ENCODE results near the gene SMARCA1. TPM values are rescaled to one million over a fixed set of nuclear protein-coding genes. Genes with fewer than 3 reads are reported as not detected.

SMARCA1 gene
- total RNA-seq, 1 experiment from 2014 or later: 35.6 TPM

- TF ChIP-seq EZH2 (IDR thresholded peaks at IDR 0.05; ENCODE audit: low read length, unreplicated experiment): no peak
- TF ChIP-seq, protein P1, sequence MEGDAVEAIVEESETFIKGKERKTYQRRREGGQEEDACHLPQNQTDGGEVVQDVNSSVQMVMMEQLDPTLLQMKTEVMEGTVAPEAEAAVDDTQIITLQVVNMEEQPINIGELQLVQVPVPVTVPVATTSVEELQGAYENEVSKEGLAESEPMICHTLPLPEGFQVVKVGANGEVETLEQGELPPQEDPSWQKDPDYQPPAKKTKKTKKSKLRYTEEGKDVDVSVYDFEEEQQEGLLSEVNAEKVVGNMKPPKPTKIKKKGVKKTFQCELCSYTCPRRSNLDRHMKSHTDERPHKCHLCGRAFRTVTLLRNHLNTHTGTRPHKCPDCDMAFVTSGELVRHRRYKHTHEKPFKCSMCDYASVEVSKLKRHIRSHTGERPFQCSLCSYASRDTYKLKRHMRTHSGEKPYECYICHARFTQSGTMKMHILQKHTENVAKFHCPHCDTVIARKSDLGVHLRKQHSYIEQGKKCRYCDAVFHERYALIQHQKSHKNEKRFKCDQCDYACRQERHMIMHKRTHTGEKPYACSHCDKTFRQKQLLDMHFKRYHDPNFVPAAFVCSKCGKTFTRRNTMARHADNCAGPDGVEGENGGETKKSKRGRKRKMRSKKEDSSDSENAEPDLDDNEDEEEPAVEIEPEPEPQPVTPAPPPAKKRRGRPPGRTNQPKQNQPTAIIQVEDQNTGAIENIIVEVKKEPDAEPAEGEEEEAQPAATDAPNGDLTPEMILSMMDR (conservative IDR thresholded peaks at IDR 0.05; ENCODE audit: low read depth, low read length): no peak
- TF ChIP-seq EZH2phosphoT487 (IDR thresholded peaks at IDR 0.05; ENCODE audit: borderline replicate concordance, low read length): no peak
- DNase-seq (peak; percentile 36), ATAC-seq (peak; percentile 65)
- Histone ChIP-seq H3K79me2 (ENCODE audit: low read length) (peaks cover 14% of the 10 kb centered on the region), H3F3A (ENCODE audit: low read length, unreplicated experiment) (no peaks in the 10 kb centered on the region), H3K36me3 (ENCODE audit: low read depth, low read length) (no peaks in the 10 kb centered on the region), H3K9ac (ENCODE audit: low read length) (peak overlapping the region; percentile 55), H3K4me1 (ENCODE audit: insufficient read depth, low read length) (0 out of 2 replicates have a peak, but pooled peaks cover 6% of the 10 kb centered on the region), H3K4me3 (ENCODE audit: low read length) (peak overlapping the region; percentile 84), H2AFZ (ENCODE audit: low read length) (peak overlapping the region; percentile 76), H3K27ac (ENCODE audit: low read length) (0 out of 2 replicates have a peak overlapping the region, but pooled peaks have one; percentile 23), H3K9me3 (ENCODE audit: low read length) (no peaks in the 10 kb centered on the region), H3K4me2 (ENCODE audit: low read length) (peak overlapping the region; percentile 88), H3K27me3 (ENCODE audit: low read length) (no peaks in the 10 kb centered on the region), H3K9me2 (replicated peaks; ENCODE audit: low read length) (no peaks in the 10 kb centered on the region), H4K20me1 (ENCODE audit: low read length) (no peaks in the 10 kb centered on the region)
- ChIA-PET CTCF (no interaction called here), POLR2A (ENCODE audit: unreplicated experiment) (no interaction called here)
- TSS peak; percentile 38 for BruUV-seq (replicated peaks)
- intact Hi-C loops (cut with micrococcal nuclease): loop anchor here (2.0 kb wide), 1 partner anchor 18 kb away; the partner anchor contains the start of gene SMARCA1
Measured at GRCh38 chrX:129540722-129541184, 17.5 kb upstream of the SMARCA1 start.

GRCh38 chrX:129540068-129540653 lies 16.9 kb upstream of the SMARCA1 start, which contains the start of gene OCRL:
Gene OCRL, plus strand, starts transcription at chrX:129540259. Its CDS starts 181 bp downstream, at chrX:129540440.
- H3F3A ChIP-seq (ENCODE audit: low read length, unreplicated experiment): no peaks in the 10 kb centered on the region
- DNase-seq (peak; percentile 77), ATAC-seq (peak; percentile 89)
- peak within 1 kb of the TSS; percentile 88 for H3K4me2 ChIP-seq (ENCODE audit: low read length)
- H3K4me3 ChIP-seq (ENCODE audit: low read length): peak within 1 kb of the TSS; percentile 89
- TF ChIP-seq EZH2 (IDR thresholded peaks at IDR 0.05; ENCODE audit: low read length, unreplicated experiment) (no peak), EZH2phosphoT487 (IDR thresholded peaks at IDR 0.05; ENCODE audit: borderline replicate concordance, low read length) (no peak)
- TF ChIP-seq, protein P1 (conservative IDR thresholded peaks at IDR 0.05; ENCODE audit: low read depth, low read length): peak; percentile 60; the same call in 1 of the 2 replicates
- ChIA-PET CTCF (interaction anchor here (0.6 kb wide), 1 partner anchor 287 kb away, joined by 5 read pairs; no protein-coding TSS in a partner anchor), POLR2A (ENCODE audit: unreplicated experiment) (interaction anchor here (0.6 kb wide), 1 partner anchor 68 kb away, joined by 3 read pairs; no protein-coding TSS in a partner anchor)
- BruUV-seq (replicated peaks): no TSS peak
- no peaks in the 10 kb centered on the region for H3K36me3 ChIP-seq (ENCODE audit: low read depth, low read length)
- H2AFZ ChIP-seq (ENCODE audit: low read length): peak within 1 kb of the TSS; percentile 76
- no peaks in the 10 kb centered on the region for H3K9me3 ChIP-seq (ENCODE audit: low read length)
- peaks cover 14% of the 10 kb centered on the region for H3K79me2 ChIP-seq (ENCODE audit: low read length)
- no peaks in the 10 kb centered on the region for H3K27me3 ChIP-seq (ENCODE audit: low read length)
- H3K27ac ChIP-seq (ENCODE audit: low read length): 0 out of 2 replicates have a peak within 1 kb of the TSS, but pooled peaks have one; percentile 23
- no peaks in the 10 kb centered on the region for H4K20me1 ChIP-seq (ENCODE audit: low read length)
- H3K9ac ChIP-seq (ENCODE audit: low read length): peak within 1 kb of the TSS; percentile 90
- intact Hi-C loops (cut with micrococcal nuclease): loop anchor here (2.0 kb wide), 1 partner anchor 17 kb away; the partner anchor contains the start of gene SMARCA1
- no peaks in the 10 kb centered on the region for H3K9me2 ChIP-seq (replicated peaks; ENCODE audit: low read length)
- H3K4me1 ChIP-seq (ENCODE audit: insufficient read depth, low read length): peaks cover 6% of the 10 kb centered on the region; the same call in 1 of the 2 replicates
